Measurements from ENCODE around the gene FRMD4B. TPM values are rescaled to one million over a fixed set of nuclear protein-coding genes. Genes with fewer than 3 reads are reported as not detected.

The FRMD4B gene
- total RNA-seq, 4 donors from 2014 or later = 15.5 to 36.7 (median 26.0) TPM

DNA sequence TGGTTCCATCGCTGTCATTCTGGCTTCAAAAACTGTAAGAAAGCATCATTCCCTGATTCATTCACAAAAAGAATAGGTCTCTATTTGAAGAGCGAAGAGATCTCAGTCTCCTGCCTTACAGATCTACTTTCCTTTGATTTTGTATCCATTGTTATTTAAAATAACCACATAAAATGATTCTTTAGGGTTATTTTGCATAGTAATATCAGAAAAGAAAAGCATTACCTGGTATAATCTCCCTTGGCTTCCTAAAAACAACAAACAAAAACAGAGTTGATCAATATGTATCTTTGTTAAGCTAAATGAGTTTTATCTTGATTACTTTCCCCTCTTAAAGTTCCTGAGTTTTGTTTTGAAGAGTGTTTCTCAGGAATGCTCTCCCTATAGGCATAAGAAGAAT, 136.9 kb downstream of the FRMD4B start:
- in situ Hi-C loops (cut with MboI; ENCODE audit: low pct_ligation_motif_present in 1 of 4, low pct_unique_long_range_greater_than_20kb in 1 of 4, low sequenced_read_pairs in 3 of 4) = no loop called here
- Histone ChIP-seq H3K27me3 (no peaks in the 10 kb centered on the region), H3K4me3 (peak overlapping the region in 3 of 4 donors; percentile 11 to 43 (median 25)), H3K36me3 (no peaks in the 10 kb centered on the region), H3K27ac (peak overlapping the region; percentile 51 to 76 (median 66)), H3K9me3 (no peaks in the 10 kb centered on the region), H3K4me1 (peaks cover 0 to 14% (median 1%) of the 10 kb centered on the region in 4 donors)
- DNase-seq = no peak
- intact Hi-C loops (cut with DNase I; ENCODE audit: low total_unique reads) = no loop called here
- TF ChIP-seq EP300 (IDR thresholded peaks at IDR 0.05; ENCODE audit: low read depth) (no peak), POLR2A (IDR thresholded peaks at IDR 0.05) (no peak), POLR2AphosphoS5 (IDR thresholded peaks at IDR 0.05) (no peak)
- TF ChIP-seq, protein P1, sequence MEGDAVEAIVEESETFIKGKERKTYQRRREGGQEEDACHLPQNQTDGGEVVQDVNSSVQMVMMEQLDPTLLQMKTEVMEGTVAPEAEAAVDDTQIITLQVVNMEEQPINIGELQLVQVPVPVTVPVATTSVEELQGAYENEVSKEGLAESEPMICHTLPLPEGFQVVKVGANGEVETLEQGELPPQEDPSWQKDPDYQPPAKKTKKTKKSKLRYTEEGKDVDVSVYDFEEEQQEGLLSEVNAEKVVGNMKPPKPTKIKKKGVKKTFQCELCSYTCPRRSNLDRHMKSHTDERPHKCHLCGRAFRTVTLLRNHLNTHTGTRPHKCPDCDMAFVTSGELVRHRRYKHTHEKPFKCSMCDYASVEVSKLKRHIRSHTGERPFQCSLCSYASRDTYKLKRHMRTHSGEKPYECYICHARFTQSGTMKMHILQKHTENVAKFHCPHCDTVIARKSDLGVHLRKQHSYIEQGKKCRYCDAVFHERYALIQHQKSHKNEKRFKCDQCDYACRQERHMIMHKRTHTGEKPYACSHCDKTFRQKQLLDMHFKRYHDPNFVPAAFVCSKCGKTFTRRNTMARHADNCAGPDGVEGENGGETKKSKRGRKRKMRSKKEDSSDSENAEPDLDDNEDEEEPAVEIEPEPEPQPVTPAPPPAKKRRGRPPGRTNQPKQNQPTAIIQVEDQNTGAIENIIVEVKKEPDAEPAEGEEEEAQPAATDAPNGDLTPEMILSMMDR (IDR thresholded peaks at IDR 0.05) = no peak
- 50 to 66% methylated on average over 2 of the region's 2 CpGs for WGBS, 2 donors (ENCODE audit: low coverage in 1 of 2)

DNA sequence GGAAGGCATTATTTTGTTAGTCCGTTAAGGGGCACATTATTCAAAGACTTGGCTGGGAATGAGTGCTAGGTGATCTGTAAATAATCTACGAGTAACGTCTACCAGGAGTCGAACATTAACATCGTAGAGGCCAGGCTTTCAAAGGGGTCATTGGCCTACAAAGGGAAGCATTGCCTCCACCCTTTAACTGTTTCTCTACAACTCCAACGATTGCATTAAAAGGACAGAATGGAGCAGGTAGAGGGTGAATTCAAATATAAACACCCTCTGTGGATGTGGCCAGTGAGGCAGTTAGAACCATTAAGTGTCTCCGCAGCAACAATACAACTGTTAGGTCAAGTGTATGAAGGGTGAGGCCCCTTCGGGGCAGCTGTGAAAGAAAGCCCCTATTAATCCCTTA, 137.5 kb downstream of the FRMD4B start:
- peak overlapping the region in 2 of 4 donors; percentile 25 to 43 for H3K4me3 ChIP-seq
- peak; percentile 31 for DNase-seq
- H3K27ac ChIP-seq = peak overlapping the region; percentile 51 to 76 (median 66)
- no peaks in the 10 kb centered on the region for H3K27me3 ChIP-seq
- WGBS, 2 donors (ENCODE audit: low coverage in 1 of 2) = 58 to 61% methylated on average over 6 to 8 of the region's 8 CpGs
- no peaks in the 10 kb centered on the region for H3K36me3 ChIP-seq
- TF ChIP-seq POLR2AphosphoS5 (IDR thresholded peaks at IDR 0.05) (peak in 1 of 3 donors; percentile 48), EP300 (IDR thresholded peaks at IDR 0.05; ENCODE audit: low read depth) (no peak), POLR2A (IDR thresholded peaks at IDR 0.05) (no peak)
- TF ChIP-seq, protein P1 (IDR thresholded peaks at IDR 0.05) = no peak
- no peaks in the 10 kb centered on the region for H3K9me3 ChIP-seq
- in situ Hi-C loops (cut with MboI; ENCODE audit: low pct_ligation_motif_present in 1 of 4, low pct_unique_long_range_greater_than_20kb in 1 of 4, low sequenced_read_pairs in 3 of 4) = no loop called here
- intact Hi-C loops (cut with DNase I; ENCODE audit: low total_unique reads) = no loop called here
- H3K4me1 ChIP-seq = peaks cover 0 to 14% (median 1%) of the 10 kb centered on the region in 4 donors

DNA sequence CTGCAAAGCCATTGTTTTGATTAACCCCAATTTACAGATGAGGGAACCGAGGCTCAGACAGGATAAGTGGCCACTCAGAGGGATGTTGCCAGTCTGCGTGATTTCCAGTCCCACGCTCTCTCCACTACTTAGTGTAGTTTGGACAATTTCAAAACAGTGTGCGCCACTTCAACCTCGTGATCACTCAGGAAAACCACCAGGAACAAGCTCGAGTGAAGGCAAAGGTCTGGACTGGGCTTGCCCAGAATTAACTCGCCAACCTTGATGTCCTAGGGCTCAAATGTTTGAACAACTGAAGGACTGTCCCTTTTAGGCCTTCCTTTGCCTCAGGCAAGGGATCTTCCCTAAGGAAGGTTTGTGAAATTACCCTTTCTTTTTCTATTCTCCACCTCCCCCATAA, 139.3 kb downstream of the FRMD4B start:
- H3K4me1 ChIP-seq = peaks cover 4 to 24% (median 7%) of the 10 kb centered on the region in 4 donors
- in situ Hi-C loops (cut with MboI; ENCODE audit: low pct_ligation_motif_present in 1 of 4, low pct_unique_long_range_greater_than_20kb in 1 of 4, low sequenced_read_pairs in 3 of 4) (no loop called here), intact Hi-C loops (cut with DNase I; ENCODE audit: low total_unique reads) (no loop called here)
- no peak overlapping the region for H3K4me3 ChIP-seq
- 91 to 94% methylated on average over 2 to 7 of the region's 7 CpGs for WGBS, 2 donors (ENCODE audit: low coverage in 1 of 2)
- DNase-seq = no peak
- H3K36me3 ChIP-seq = no peaks in the 10 kb centered on the region
- TF ChIP-seq POLR2AphosphoS5 (IDR thresholded peaks at IDR 0.05) = no peak
- no peak for TF ChIP-seq EP300 (IDR thresholded peaks at IDR 0.05; ENCODE audit: low read depth)
- no peak for TF ChIP-seq POLR2A (IDR thresholded peaks at IDR 0.05)
- TF ChIP-seq, protein P1 (IDR thresholded peaks at IDR 0.05) = no peak
- H3K27ac ChIP-seq = no peak overlapping the region
- H3K27me3 ChIP-seq = no peaks in the 10 kb centered on the region
- H3K9me3 ChIP-seq = no peaks in the 10 kb centered on the region

DNA sequence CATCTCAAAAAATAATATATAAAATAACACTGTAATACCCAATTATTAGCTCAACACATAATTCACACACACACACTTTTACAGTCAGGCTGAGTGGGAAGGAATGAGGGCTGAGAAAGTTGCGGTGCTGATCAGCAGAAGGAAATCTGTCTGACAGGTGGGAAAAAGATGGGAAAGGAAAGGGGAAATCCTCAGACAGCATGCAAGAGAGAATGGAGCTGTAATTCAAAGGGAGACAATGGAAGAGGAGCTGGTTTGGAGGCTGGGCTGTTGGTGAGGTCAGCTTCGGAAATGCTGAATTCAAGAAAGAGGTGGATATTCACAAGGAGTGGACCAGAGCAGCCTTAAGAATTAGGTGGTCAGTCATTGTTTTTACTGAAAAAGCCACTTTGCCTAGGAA, 141.8 kb downstream of the FRMD4B start:
- Histone ChIP-seq H3K27ac (no peak overlapping the region), H3K4me1 (peaks cover 4 to 14% (median 7%) of the 10 kb centered on the region in 4 donors), H3K36me3 (no peaks in the 10 kb centered on the region), H3K4me3 (no peak overlapping the region), H3K27me3 (no peaks in the 10 kb centered on the region), H3K9me3 (no peaks in the 10 kb centered on the region)
- no peak for DNase-seq
- TF ChIP-seq, protein P1 (IDR thresholded peaks at IDR 0.05) = no peak
- TF ChIP-seq EP300 (IDR thresholded peaks at IDR 0.05; ENCODE audit: low read depth) = no peak
- no peak for TF ChIP-seq POLR2AphosphoS5 (IDR thresholded peaks at IDR 0.05)
- TF ChIP-seq POLR2A (IDR thresholded peaks at IDR 0.05) = no peak
- WGBS, 2 donors (ENCODE audit: low coverage in 1 of 2) = 83 to 100% methylated on average over 2 of the region's 2 CpGs
- in situ Hi-C loops (cut with MboI; ENCODE audit: low pct_ligation_motif_present in 1 of 4, low pct_unique_long_range_greater_than_20kb in 1 of 4, low sequenced_read_pairs in 3 of 4) (no loop called here), intact Hi-C loops (cut with DNase I; ENCODE audit: low total_unique reads) (no loop called here)

Data from transverse colon (tissue), 4 donors.